ENCODE results near the gene ATP7B.

DNA sequence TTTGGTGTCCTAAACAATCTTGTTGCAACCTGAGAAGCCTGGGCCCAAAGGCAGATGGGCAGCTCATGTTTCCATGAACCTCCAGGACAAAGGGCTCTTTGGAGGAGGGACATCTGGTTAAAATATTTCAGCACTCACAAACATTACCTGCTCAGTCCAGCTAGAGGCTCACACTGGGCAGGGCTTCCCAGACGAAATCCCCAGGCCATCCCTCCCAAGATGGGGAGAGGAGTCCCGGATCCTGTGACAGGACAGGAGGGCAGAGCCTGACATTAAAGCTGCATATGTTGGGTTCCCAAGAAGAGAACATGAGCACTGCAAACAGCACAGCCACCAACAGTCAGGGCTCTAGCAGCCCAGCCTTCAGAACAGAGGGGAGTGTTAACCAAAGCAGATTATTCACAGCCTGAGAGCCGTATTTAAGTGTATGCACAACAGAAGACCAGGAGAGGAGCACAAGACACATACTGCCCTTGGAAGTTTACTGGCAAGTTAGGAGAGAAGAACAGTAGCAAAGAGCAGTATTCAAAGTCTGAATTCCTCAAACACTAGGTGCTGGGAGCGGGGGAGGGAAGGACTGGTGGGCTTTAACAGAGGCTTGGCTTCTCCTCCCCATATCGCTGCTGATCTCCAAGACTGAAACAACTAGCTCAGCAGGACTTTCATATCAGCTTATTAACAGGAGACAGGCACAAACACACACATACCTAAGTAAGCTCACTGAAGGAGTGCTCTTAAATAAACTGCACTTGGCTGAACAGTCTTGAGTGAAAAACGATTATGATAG lies 12.3 kb downstream of the ATP7B start:
- TF ChIP-seq EP300 (IDR thresholded peaks at IDR 0.05; ENCODE audit: low read depth): no peak
- TF ChIP-seq, protein P1, sequence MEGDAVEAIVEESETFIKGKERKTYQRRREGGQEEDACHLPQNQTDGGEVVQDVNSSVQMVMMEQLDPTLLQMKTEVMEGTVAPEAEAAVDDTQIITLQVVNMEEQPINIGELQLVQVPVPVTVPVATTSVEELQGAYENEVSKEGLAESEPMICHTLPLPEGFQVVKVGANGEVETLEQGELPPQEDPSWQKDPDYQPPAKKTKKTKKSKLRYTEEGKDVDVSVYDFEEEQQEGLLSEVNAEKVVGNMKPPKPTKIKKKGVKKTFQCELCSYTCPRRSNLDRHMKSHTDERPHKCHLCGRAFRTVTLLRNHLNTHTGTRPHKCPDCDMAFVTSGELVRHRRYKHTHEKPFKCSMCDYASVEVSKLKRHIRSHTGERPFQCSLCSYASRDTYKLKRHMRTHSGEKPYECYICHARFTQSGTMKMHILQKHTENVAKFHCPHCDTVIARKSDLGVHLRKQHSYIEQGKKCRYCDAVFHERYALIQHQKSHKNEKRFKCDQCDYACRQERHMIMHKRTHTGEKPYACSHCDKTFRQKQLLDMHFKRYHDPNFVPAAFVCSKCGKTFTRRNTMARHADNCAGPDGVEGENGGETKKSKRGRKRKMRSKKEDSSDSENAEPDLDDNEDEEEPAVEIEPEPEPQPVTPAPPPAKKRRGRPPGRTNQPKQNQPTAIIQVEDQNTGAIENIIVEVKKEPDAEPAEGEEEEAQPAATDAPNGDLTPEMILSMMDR (IDR thresholded peaks at IDR 0.05): no peak

All from transverse colon (tissue), 3 donors.